DMS 273 treated with DMSO at 0.1 percent for 48 hours (cell line): ENCODE data around the gene SPATA7.

Experiments
- DNase-seq: peaks from one replicate; lab custom pipeline; 2025; lab: John Stamatoyannopoulos, UW

SPATA7 gene

GRCh38 chr14:88481794-88482193, 96.3 kb downstream of the SPATA7 start:
- DNase-seq = no peak

DNA sequence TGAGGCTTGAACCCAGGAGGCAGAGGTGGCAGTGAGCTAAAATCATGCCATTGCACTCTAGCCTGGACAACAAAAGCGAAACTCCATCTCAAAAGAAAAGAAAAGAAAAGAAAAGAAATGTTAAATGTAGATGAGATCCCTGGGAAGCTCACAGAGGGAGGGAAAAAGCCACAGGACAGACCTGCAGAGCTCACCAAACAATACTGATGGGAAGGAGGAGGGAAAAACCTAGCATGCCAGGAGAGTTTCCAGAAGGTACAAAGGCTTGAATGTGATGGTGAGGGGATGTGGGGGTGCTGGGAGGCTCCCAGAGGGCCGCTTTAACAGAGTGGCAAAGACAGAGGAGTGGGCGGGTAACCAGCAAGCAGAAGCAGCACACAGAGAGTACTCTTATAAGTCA, 97.1 kb downstream of the SPATA7 start:
- no peak for DNase-seq
